ENCODE results near the gene SCARB1. TPM values are rescaled to one million over a fixed set of nuclear protein-coding genes. Genes with fewer than 3 reads are reported as not detected.
"Not testable (repeated sequence)": the region's sequence is repeated elsewhere in the genome, so short reads cannot be mapped to it uniquely, and the experiment has no call there.

SCARB1 gene
- polyA plus RNA-seq, 6 donors from 2014 or later: 4.1 to 20.8 (median 12.1) TPM

DNA sequence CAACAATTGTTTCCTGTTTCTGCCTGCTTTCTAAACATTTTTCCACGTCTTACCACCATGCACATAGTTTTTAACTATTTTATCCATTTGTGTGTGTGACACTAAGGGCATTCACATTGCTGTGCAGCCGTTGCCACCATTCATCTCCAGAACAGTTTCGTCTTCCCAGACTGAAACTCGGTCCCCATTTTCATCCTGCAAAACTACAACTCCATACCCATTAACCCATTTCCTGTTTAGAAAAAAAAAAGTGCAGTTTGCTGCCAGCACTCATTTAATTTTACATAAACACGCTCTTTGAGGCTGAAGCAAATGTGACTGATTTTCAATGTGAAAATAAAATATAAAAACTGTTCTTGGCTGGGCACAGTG is 35.2 kb upstream of the SCARB1 start:
- peak overlapping the region in 1 of 8 donors; percentile 76 for H3K4me3 Mint-ChIP-seq
- ATAC-seq (ENCODE audit: low read depth in 2 of 2): no peak

DNA sequence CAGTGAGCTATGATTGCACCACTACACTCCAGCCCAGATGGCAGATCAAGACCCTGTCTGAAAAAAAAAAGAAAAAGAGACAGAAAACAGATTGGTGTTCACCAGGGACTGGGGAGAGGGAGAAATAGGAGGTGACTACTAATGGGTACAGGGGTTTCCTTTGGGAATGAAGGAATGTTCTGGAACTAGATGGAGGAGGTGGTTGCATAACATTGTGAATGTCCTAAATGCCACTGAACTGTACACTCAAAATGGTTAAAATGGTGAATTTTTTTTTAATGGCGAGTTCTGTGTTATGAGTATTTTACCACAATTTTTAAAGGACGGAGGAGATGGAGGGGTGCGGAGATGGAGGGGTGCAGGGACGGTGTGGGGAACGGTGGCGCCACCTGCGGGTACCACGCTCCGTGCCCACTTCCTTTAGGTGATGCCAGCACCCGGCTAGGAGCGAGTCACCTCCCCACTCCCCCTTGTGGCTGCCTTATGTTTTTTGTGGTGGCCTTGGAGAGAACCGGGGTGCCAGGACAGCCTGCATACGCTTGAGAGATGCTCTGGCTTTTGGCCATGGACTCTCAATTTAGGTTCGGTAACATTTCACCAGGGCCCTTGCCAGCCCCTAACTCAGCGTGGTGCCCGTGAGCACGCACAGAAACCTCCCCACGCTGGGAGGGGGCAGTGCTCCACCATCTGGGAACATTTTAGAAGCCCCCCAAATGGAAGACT is 34.7 kb upstream of the SCARB1 start:
- Mint-ChIP-seq H3K4me1 (peaks cover 16 to 47% (median 19%) of the 10 kb centered on the region in 3 donors), H3K36me3 (peaks cover 0 to 6% of the 10 kb centered on the region in 2 donors), H3K4me3 (peak overlapping the region in 6 of 8 donors; percentile 36 to 76 (median 63)), H3K27ac (peak overlapping the region in 1 of 6 donors; percentile 23), H3K27me3 (no peaks in the 10 kb centered on the region), H3K9me3 (peaks cover 0 to 2% (median 0%) of the 10 kb centered on the region in 7 donors)
- ATAC-seq (ENCODE audit: low read depth in 2 of 2) (peak; percentile 85 to 92), DNase-seq (peak; percentile 73)

More for the DNA sequence above, 35.2 kb upstream of the SCARB1 start:
- H3K27me3 Mint-ChIP-seq: no peaks in the 10 kb centered on the region
- H3K4me1 Mint-ChIP-seq: peaks cover 16 to 45% (median 19%) of the 10 kb centered on the region in 3 donors
- H3K27ac Mint-ChIP-seq: peak overlapping the region in 1 of 6 donors; percentile 23
- H3K9me3 Mint-ChIP-seq: peaks cover 0 to 2% (median 0%) of the 10 kb centered on the region in 7 donors
- DNase-seq: no peak
- peaks cover 0 to 6% of the 10 kb centered on the region in 2 donors for H3K36me3 Mint-ChIP-seq

DNA sequence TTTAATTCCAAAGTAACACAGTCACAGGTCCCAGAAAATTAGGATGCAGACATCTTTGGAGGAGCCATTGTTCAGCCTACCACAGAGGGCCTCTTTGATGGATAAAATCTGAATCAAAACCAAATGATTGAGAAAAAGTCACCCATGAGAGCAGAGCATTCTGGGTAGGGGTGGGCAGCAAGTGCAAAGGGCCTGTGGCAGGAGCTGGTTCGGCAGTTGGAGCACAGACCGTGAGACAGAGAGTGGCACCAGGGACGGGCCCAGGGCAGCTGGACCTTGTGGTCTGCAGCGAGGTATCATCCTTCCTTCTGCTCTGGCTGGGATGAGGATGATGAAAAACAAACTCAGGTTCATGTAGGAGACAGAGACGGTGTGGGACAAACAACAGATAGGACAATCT is 32.8 kb upstream of the SCARB1 start:
- Mint-ChIP-seq H3K4me3 (no peak overlapping the region), H3K36me3 (peaks cover 0 to 6% of the 10 kb centered on the region in 2 donors), H3K27ac (peak overlapping the region in 2 of 6 donors; percentile 75 to 84), H3K27me3 (no peaks in the 10 kb centered on the region), H3K4me1 (peaks cover 16 to 30% (median 16%) of the 10 kb centered on the region in 3 donors), H3K9me3 (peaks cover 0 to 2% (median 0%) of the 10 kb centered on the region in 7 donors)
- DNase-seq: no peak
- no peak for ATAC-seq (ENCODE audit: low read depth in 2 of 2)

DNA sequence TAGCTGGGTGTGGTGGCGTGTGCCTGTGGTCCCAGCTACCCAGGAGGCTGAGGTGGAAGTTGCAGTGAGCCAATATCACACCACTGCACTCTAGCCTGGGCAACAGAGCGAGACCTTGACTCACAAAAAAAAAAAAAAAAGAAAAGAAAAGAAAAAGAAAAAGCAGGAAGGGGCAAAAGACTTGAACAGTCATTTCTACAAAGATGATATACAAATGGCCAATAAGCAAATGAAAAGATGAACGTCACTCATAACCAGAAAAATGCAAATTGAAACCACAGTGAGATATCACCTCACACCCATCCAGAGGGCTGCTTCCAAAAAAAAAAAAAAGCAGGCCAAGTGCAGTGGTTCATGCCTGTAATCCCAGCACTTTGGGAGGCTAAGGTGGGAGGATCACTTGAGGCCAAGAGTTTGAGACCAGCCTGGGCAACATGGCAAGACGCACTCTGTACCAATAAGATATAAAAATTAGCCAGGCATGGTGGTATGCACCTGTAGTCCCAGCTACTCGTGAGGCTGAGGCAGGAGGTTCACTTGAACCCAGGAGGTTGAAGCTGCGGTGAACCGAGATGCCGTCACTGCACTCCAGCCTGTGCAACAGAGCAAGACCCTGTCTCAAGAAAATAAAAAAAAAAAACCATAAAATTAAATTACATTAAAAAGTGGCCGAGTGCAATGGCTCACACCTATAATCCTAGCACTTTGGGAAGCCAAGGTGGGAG is 30.3 kb upstream of the SCARB1 start:
- Mint-ChIP-seq H3K27me3 (no peaks in the 10 kb centered on the region), H3K4me3 (no peak overlapping the region), H3K4me1 (peaks cover 14 to 22% (median 16%) of the 10 kb centered on the region in 3 donors), H3K36me3 (peaks cover 0 to 6% of the 10 kb centered on the region in 2 donors), H3K9me3 (peaks cover 0 to 2% (median 0%) of the 10 kb centered on the region in 7 donors), H3K27ac (peak overlapping the region in 3 of 6 donors; percentile 20 to 83 (median 44))
- ATAC-seq (ENCODE audit: low read depth in 2 of 2) (peak; percentile 34 to 62), DNase-seq (no peak)

DNA sequence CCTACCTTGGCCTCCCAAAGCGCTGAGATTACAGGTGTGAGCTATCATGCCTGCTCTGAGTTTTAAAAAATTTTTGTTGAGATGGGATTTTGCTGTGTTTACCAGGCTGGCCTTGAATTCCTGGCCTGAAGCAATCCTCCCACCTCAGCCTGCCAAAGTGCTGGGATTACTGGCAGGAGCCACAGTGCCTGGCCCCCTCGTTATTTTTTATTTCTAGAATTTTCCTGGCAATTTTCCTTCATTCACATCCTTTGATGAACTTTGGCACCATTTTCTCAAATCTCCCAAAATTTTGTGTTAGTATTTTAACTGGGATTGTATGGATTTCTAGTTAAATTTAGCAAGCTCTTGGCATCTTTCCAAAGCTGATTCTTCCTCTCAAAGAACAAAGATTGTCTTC is 24.6 kb upstream of the SCARB1 start:
- H3K9me3 Mint-ChIP-seq: no peaks in the 10 kb centered on the region
- no peaks in the 10 kb centered on the region for H3K27me3 Mint-ChIP-seq
- no peaks in the 10 kb centered on the region for H3K36me3 Mint-ChIP-seq
- DNase-seq (no peak), ATAC-seq (ENCODE audit: low read depth in 2 of 2) (no peak)
- peaks cover 28 to 40% (median 29%) of the 10 kb centered on the region in 3 donors for H3K4me1 Mint-ChIP-seq
- no peak overlapping the region for H3K27ac Mint-ChIP-seq
- H3K4me3 Mint-ChIP-seq: no peak overlapping the region

DNA sequence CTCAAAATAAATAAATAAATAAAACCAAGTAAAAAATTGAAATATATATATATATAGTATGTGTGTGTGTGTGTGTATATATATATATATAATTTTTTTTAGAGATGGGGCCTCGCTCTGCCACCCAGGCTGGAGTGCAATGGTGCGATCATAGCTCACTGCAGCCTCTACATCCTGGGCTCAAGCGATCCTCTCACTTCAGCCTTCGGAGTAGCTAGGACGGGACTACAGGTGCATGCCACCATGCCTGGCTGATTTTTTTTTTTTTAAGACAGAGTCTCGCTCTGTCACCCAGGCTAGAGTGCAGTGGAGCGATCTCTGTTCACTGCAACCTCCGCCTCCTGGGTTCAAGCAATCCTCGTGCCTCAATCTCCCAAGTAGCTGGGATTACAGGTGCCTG is 24.1 kb upstream of the SCARB1 start:
- H3K27ac Mint-ChIP-seq; H3K4me3 Mint-ChIP-seq; H3K9me3 Mint-ChIP-seq; ATAC-seq (ENCODE audit: low read depth in 2 of 2); DNase-seq; H3K36me3 Mint-ChIP-seq; H3K27me3 Mint-ChIP-seq: not testable (repeated sequence)
- peaks cover 33 to 44% (median 34%) of the 10 kb centered on the region in 3 donors for H3K4me1 Mint-ChIP-seq

DNA sequence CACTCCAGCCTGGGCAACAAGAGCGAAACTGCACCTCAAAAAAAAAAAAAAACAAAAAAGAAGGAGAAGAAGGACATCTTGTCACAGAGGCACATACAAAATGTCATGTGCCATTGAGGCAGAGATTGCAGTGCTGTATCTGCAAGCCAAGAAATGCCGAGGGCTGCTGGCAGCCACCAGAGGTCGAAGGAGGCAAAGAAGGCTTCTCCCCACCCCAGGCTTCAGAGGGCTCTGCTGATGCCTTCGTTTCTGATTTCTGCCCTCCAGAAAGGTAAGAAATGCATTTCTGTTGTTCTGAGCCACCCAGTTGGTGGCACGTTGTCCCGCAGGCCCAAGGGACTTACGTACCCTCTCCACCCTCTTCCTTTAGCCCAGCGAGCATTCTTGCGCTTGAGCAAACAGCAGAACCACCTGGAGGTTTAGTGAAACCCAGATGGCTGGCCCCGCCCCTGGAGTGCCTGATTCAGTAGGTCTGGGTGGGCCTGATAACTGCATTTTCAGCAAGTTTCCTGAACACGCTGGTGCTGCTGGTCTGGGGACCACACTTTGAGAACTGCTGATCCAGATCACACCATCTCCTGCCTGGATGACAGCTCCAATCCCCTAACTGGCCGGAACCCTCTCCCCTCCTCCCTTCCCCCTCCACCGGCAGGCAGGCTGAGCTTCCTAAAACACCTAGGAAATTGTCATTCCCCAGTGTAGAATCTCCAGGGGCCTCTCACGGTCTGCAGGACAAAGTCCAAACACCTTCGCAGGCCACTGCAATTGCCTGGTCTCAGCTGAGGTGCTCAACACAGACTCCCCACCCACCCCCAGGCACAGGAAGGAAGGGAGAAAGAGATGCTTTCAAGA is 21.1 kb upstream of the SCARB1 start:
- peak overlapping the region; percentile 82 to 92 (median 91) for H3K27ac Mint-ChIP-seq
- peak overlapping the region; percentile 35 to 90 (median 83) for H3K4me3 Mint-ChIP-seq
- no peaks in the 10 kb centered on the region for H3K36me3 Mint-ChIP-seq
- no peaks in the 10 kb centered on the region for H3K27me3 Mint-ChIP-seq
- DNase-seq (peak; percentile 74), ATAC-seq (ENCODE audit: low read depth in 2 of 2) (peak; percentile 96 to 97)
- H3K4me1 Mint-ChIP-seq: peaks cover 48 to 64% (median 56%) of the 10 kb centered on the region in 3 donors
- no peaks in the 10 kb centered on the region for H3K9me3 Mint-ChIP-seq

DNA sequence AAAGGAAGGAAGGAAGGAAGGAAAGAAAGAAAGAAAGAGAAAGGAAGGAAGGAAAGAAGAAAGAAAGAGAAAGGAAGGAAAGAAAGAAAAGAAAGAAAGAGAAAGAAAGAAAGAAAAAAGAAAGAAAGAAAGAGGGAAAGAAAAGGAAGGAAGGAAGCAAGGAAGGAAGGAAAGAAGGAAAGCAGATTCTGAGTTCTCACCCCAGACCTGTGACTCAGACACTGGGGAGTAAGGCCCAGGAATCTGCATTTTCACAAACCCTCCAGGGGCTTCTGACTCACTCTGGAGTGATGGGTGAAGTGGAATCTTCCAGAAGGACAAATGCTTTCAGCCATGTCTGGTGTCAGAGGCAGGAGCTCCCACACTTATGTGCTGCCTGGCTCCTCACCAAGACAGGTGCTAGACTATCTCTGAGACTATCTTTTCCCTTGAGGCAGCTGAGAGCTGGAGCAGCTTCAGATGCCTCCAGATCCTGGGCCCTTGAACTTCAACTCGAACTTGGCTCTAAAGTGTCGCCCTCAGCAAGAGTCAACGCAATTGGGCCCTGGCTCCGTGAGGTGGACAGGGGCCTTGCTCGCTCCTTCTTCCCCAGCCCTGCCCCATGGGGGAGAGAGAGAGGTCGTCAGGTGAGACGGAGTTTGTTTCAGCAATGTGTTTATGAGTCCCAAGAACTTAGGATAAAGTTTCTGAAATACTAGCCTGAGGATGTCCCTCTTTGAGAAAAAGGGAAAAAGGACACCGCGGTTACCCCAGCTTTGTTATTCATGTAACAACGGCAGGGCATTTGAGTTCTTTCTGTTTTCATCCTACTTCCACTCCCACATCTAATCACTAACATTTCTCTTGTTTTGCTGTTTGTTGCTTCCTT is 19.8 kb upstream of the SCARB1 start:
- no peaks in the 10 kb centered on the region for H3K27me3 Mint-ChIP-seq
- peak overlapping the region in 7 of 8 donors; percentile 65 to 90 (median 86) for H3K4me3 Mint-ChIP-seq
- H3K36me3 Mint-ChIP-seq: no peaks in the 10 kb centered on the region
- H3K27ac Mint-ChIP-seq: peak overlapping the region; percentile 40 to 98 (median 87)
- DNase-seq (no peak), ATAC-seq (ENCODE audit: low read depth in 2 of 2) (no peak)
- peaks cover 51 to 66% (median 58%) of the 10 kb centered on the region in 3 donors for H3K4me1 Mint-ChIP-seq
- no peaks in the 10 kb centered on the region for H3K9me3 Mint-ChIP-seq

DNA sequence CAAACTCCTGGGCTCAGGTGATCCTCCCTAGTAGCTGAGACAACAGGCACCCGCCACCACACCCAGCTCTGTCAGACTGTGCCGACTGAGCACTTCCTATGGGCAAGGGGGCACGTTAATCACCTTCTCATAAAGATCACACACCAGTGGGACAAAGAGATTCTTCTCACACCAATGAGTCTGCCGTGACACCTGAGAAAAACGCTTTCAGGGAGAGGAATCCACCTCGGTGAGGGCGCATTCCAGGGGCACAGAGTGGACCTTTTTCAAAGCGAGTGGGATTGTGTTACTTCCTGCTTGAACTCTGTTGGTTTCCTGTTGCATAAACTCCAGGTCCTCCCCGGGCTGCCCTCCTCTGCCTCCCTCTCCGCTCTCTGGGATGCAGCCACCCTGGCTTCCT is 17.5 kb upstream of the SCARB1 start:
- peaks cover 49 to 58% (median 56%) of the 10 kb centered on the region in 3 donors for H3K4me1 Mint-ChIP-seq
- no peaks in the 10 kb centered on the region for H3K36me3 Mint-ChIP-seq
- no peak for DNase-seq
- H3K27ac Mint-ChIP-seq: peak overlapping the region in 2 of 6 donors; percentile 37 to 57
- peak overlapping the region in 3 of 8 donors; percentile 25 to 60 (median 37) for H3K4me3 Mint-ChIP-seq
- ATAC-seq (ENCODE audit: low read depth in 2 of 2): no peak
- no peaks in the 10 kb centered on the region for H3K27me3 Mint-ChIP-seq
- H3K9me3 Mint-ChIP-seq: no peaks in the 10 kb centered on the region

DNA sequence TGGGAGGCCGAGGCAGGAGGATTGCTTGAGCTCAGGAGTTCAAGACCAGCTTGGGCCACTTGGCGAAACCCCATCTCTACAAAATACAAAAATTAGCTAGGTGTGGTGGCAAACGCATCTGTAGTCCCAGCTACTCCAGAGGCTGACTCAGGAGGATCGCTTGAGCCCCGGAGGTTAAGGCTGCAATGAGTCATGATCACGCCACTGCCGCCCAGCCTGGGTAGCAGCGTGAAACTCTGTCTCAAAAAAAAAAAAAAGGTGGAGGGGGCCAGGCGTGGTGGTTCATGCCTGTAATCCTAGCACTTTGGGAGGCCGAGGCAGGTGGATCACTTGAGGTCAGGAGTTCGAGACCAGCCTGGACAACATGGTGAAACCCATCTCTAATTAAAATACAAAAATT is 16.7 kb upstream of the SCARB1 start:
- not testable (repeated sequence) for H3K36me3 Mint-ChIP-seq

DNA sequence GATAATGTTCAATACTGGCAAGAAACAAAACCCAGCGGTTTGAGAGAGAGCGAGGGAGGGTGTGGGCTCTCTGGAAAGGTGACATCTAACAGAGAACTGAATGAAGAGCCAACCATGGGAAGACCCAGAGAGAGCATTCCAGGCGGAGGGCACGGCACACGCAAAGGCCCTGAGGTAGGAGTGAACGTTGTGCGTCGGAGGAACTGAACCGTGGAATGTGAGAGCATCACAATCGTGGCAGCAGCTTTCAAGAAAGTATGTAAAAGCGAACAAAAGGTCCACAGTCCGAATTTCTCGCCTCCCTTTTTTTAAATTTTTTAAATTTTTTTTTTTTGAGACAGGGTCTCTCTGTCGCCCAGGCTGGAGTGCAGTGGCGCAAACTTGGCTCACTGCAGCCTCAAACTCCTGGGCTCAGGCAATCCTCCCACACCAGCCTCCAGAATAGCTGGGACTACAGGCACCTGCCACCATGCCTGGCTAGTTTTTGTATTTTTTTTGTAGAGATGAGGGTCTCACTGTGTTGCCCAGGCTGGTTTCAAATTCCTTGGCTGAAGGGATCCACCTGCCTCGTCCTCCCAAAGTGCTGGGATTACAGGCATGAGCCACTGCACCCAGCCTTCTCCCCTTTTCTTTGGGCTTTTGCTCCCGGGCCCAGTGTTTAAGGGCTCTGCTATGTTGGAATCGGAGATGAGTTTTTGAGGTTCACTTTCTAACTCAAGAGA is 15.3 kb upstream of the SCARB1 start:
- ATAC-seq (ENCODE audit: low read depth in 2 of 2) (no peak), DNase-seq (no peak)
- peak overlapping the region in 2 of 6 donors; percentile 3 to 83 for H3K27ac Mint-ChIP-seq
- peaks cover 37 to 41% (median 39%) of the 10 kb centered on the region in 3 donors for H3K4me1 Mint-ChIP-seq
- no peaks in the 10 kb centered on the region for H3K36me3 Mint-ChIP-seq
- peak overlapping the region in 1 of 8 donors; percentile 58 for H3K4me3 Mint-ChIP-seq
- no peaks in the 10 kb centered on the region for H3K27me3 Mint-ChIP-seq
- no peaks in the 10 kb centered on the region for H3K9me3 Mint-ChIP-seq

More for the DNA sequence above, 16.7 kb upstream of the SCARB1 start:
- Mint-ChIP-seq H3K4me1 (peaks cover 47 to 50% (median 49%) of the 10 kb centered on the region in 3 donors), H3K27ac (peak overlapping the region in 1 of 6 donors; percentile 24), H3K4me3 (peak overlapping the region in 1 of 8 donors; percentile 35)
- not testable (repeated sequence) for DNase-seq; H3K9me3 Mint-ChIP-seq; ATAC-seq (ENCODE audit: low read depth in 2 of 2); H3K27me3 Mint-ChIP-seq

DNA sequence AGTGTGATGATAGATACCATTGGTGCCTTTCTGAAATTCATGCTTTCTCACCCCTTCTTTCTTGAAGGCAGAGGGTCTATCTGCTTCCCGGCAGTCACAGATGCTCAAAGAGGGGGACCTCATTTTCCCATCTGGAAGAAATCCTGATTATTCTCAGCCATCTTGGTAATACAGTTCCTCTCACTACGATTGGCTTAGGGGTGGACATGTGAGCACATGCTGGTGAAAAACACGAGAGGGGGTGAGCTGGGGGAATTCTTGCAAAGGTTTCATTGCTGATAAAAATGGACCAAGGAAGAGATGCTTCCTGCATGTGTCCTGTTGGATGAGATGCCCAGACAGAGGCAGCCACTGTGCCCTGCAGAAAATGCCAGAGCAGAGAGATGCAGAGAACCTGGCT is 13.8 kb upstream of the SCARB1 start:
- H3K4me1 Mint-ChIP-seq: peaks cover 25 to 28% (median 26%) of the 10 kb centered on the region in 3 donors
- H3K4me3 Mint-ChIP-seq: no peak overlapping the region
- no peak for ATAC-seq (ENCODE audit: low read depth in 2 of 2)
- no peaks in the 10 kb centered on the region for H3K27me3 Mint-ChIP-seq
- H3K36me3 Mint-ChIP-seq: no peaks in the 10 kb centered on the region
- H3K27ac Mint-ChIP-seq: no peak overlapping the region
- no peaks in the 10 kb centered on the region for H3K9me3 Mint-ChIP-seq
- DNase-seq: no peak

Data from naive B cell (primary cell).